Esophagus muscularis mucosa (tissue), 4 donors: ENCODE measurements around the gene BMI1. TPM values are rescaled to one million over a fixed set of nuclear protein-coding genes. Genes with fewer than 3 reads are reported as not detected.

Experiments
- DNase-seq: peaks from one replicate; pipeline ENCODE4 v3.0.0-alpha.2; 2017; ENCODE audit errors: extremely low spot score
- H3K27ac ChIP-seq, 4 donors: fragments of 200-600 bp; sonication (generic); replicated peaks in 1 of 4; 1 replicate in 3 of 4; 2 replicates in 1 of 4; pipeline ENCODE4 v1.5.1; 2016 to 2019; ENCODE audit warnings: mild to moderate bottlenecking in 1 of 4
- H3K27me3 ChIP-seq, 4 donors: fragments of 200-600 bp; sonication (generic); one replicate each; pipeline versions ENCODE4 v1.5.1 to v1.6.0; 2016 to 2019
- H3K36me3 ChIP-seq, 4 donors: fragments of 200-600 bp; sonication (generic); one replicate each; pipeline ENCODE4 v1.5.1; 2016 to 2019
- H3K4me1 ChIP-seq, 4 donors: fragments of 200-600 bp; sonication (generic); one replicate each; pipeline ENCODE4 v1.5.1; 2016 to 2019
- H3K4me3 ChIP-seq, 4 donors: fragments of 200-600 bp; sonication (generic); 1 replicate in 2 of 4; 2 replicates in 2 of 4; pipeline ENCODE4 v1.5.1; 2016 to 2019; ENCODE audit warnings: mild to moderate bottlenecking in 4 of 4, moderate library complexity in 1 of 4
- H3K9me3 ChIP-seq, 4 donors: fragments of 200-600 bp; sonication (generic); 1 replicate in 3 of 4; 2 replicates in 1 of 4; pipeline ENCODE4 v1.5.1; 2016 to 2019
- CTCF ChIP-seq, 3 experiments: fragments of 200-600 bp in 2 of 3; fragments of 450-650 bp in 1 of 3; sonication (generic) in 2 of 3; IDR thresholded peaks; one replicate each; pipeline ENCODE4 v1.5.1; 2017 to 2019; ENCODE audit warnings: antibody characterized with exemption in 3 of 3, mild to moderate bottlenecking in 2 of 3, moderate library complexity in 1 of 3
- EP300 ChIP-seq: sonication (generic); formaldehyde crosslinking; IDR thresholded peaks from one replicate; pipeline ENCODE4 v1.6.1; 2017; ENCODE audit warnings: antibody characterized with exemption
- POLR2A ChIP-seq: fragments of 450-650 bp; IDR thresholded peaks from one replicate; pipeline ENCODE4 v1.6.1; 2017; ENCODE audit warnings: antibody characterized with exemption, moderate library complexity, mild to moderate bottlenecking, low read depth
- POLR2AphosphoS5 ChIP-seq, 2 donors: sonication (generic); formaldehyde crosslinking; IDR thresholded peaks; one replicate each; pipeline ENCODE4 v1.6.1; 2017; ENCODE audit warnings: antibody characterized with exemption in 2 of 2
- WGBS: methylation state at CpG from one replicate; pipeline ENCODE4 v1.1.5; 2018; 5-methylcytosine and 5-hydroxymethylcytosine counted together
- intact Hi-C: fragments of 100-400 bp; cut with DNase I; formaldehyde crosslinking; loops from one replicate; pipeline ENCODE4 v1.15.1; 2023
- total RNA-seq, 4 donors: library from RNA; depleted of rRNA; stranded (reverse); fragments of >200 nt; gene quantifications; one replicate each; pipeline versions ENCODE4 v1.1.0 to v1.2.1, GENCODE V29; 2016

Gene BMI1
- total RNA-seq, 4 donors from 2014 or later, result 74.4 to 106 (median 89.4) TPM

- Histone ChIP-seq H3K9me3 (no peaks in the 10 kb centered on the region), H3K27me3 (peaks cover 34 to 61% (median 55%) of the 10 kb centered on the region in 4 donors), H3K4me1 (peaks cover 33 to 44% (median 36%) of the 10 kb centered on the region in 4 donors), H3K27ac (no peak overlapping the region), H3K36me3 (peaks cover 0 to 1% (median 0%) of the 10 kb centered on the region in 4 donors), H3K4me3 (peak overlapping the region; percentile 47 to 58 (median 52))
- TF ChIP-seq POLR2AphosphoS5 (IDR thresholded peaks at IDR 0.05) (peak; percentile 45 to 48), EP300 (no peak), CTCF (IDR thresholded peaks at IDR 0.05) (peak in 1 of 3 experiments; percentile 32)
- intact Hi-C loops, result no loop called here
- DNase-seq, result no peak
- 6% methylated on average over 27 of the region's 71 CpGs for WGBS
These were observed 14.5 kb downstream of the BMI1 start for GRCh38 chr10:22335173-22335933.

GRCh38 chr10:22338185-22338900, 17.4 kb downstream of the BMI1 start:
- H3K4me1 ChIP-seq, result peaks cover 40 to 55% (median 46%) of the 10 kb centered on the region in 4 donors
- no peaks in the 10 kb centered on the region for H3K36me3 ChIP-seq
- no peak for TF ChIP-seq CTCF (IDR thresholded peaks at IDR 0.05)
- no peak for TF ChIP-seq POLR2AphosphoS5 (IDR thresholded peaks at IDR 0.05)
- TF ChIP-seq EP300, result no peak
- no peak for TF ChIP-seq POLR2A
- intact Hi-C loops, result no loop called here
- 21% methylated on average over 9 of the region's 9 CpGs for WGBS
- H3K9me3 ChIP-seq, result no peaks in the 10 kb centered on the region
- DNase-seq, result no peak
- no peak overlapping the region for H3K27ac ChIP-seq
- no peak overlapping the region for H3K4me3 ChIP-seq
- peaks cover 34 to 81% (median 73%) of the 10 kb centered on the region in 4 donors for H3K27me3 ChIP-seq

GRCh38 chr10:22338931-22339330, 18.0 kb downstream of the BMI1 start:
- no peak for TF ChIP-seq POLR2AphosphoS5 (IDR thresholded peaks at IDR 0.05)
- no peak for TF ChIP-seq POLR2A
- TF ChIP-seq EP300, result no peak
- no peak for TF ChIP-seq CTCF (IDR thresholded peaks at IDR 0.05)
- intact Hi-C loops, result no loop called here
- no peak overlapping the region for H3K27ac ChIP-seq
- no peaks in the 10 kb centered on the region for H3K36me3 ChIP-seq
- H3K4me3 ChIP-seq, result no peak overlapping the region
- peaks cover 34 to 83% (median 79%) of the 10 kb centered on the region in 4 donors for H3K27me3 ChIP-seq
- DNase-seq, result no peak
- peaks cover 40 to 53% (median 45%) of the 10 kb centered on the region in 4 donors for H3K4me1 ChIP-seq
- no peaks in the 10 kb centered on the region for H3K9me3 ChIP-seq

- Histone ChIP-seq H3K4me1 (peaks cover 34 to 44% (median 38%) of the 10 kb centered on the region in 4 donors), H3K27me3 (peaks cover 31 to 83% (median 79%) of the 10 kb centered on the region in 4 donors), H3K36me3 (no peaks in the 10 kb centered on the region), H3K4me3 (peak overlapping the region; percentile 81 to 93 (median 86)), H3K9me3 (no peaks in the 10 kb centered on the region), H3K27ac (peak overlapping the region; percentile 96 to 98 (median 98))
- intact Hi-C loops, result loop anchor here (5.0 to 10.0 kb wide), 3 partner anchors 97 to 755 kb away; partner anchors contain the start of gene MSRB2
- DNase-seq, result no peak
- WGBS, result 2% methylated on average over 13 of the region's 13 CpGs
- TF ChIP-seq POLR2AphosphoS5 (IDR thresholded peaks at IDR 0.05) (no peak), EP300 (peak; percentile 56)
These were observed 18.9 kb downstream of the BMI1 start for GRCh38 chr10:22339761-22340328.
